ENCODE results near the gene IDUA. TPM values are rescaled to one million over a fixed set of nuclear protein-coding genes. Genes with fewer than 3 reads are reported as not detected.

Gene IDUA
- total RNA-seq, 4 donors from 2014 or later, result 9.7 to 32.3 (median 25.0) TPM

- TF ChIP-seq POLR2A (IDR thresholded peaks at IDR 0.05) (no peak), CTCF (IDR thresholded peaks at IDR 0.05) (no peak)
- no peak for DNase-seq
- no peaks in the 10 kb centered on the region for H3K9me3 ChIP-seq
- no peaks in the 10 kb centered on the region for H3K36me3 ChIP-seq
- H3K4me3 ChIP-seq (replicated peaks in 1 of 3), result no peak overlapping the region
- H3K27ac ChIP-seq, result no peak overlapping the region
- H3K27me3 ChIP-seq, result no peaks in the 10 kb centered on the region
- intact Hi-C loops (cut with DNase I), result no loop called here
- WGBS, 2 donors, result 88 to 93% methylated on average over 13 to 19 of the region's 23 CpGs
- H3K4me1 ChIP-seq, result peaks cover 4 to 17% of the 10 kb centered on the region in 2 donors
Measured at GRCh38 chr4:995311-996026, 8.6 kb downstream of the IDUA start.

- Histone ChIP-seq H3K27me3 (no peaks in the 10 kb centered on the region), H3K4me3 (replicated peaks in 1 of 3) (no peak overlapping the region)
- intact Hi-C loops (cut with DNase I), result no loop called here
Measured at GRCh38 chr4:996030-996996, 9.5 kb downstream of the IDUA start.

GRCh38 chr4:996997-997374 lies 10.1 kb downstream of the IDUA start:
- intact Hi-C loops (cut with DNase I), result no loop called here
- Histone ChIP-seq H3K4me1 (peaks cover 4 to 20% of the 10 kb centered on the region in 2 donors), H3K9me3 (no peaks in the 10 kb centered on the region), H3K36me3 (no peaks in the 10 kb centered on the region), H3K27ac (no peak overlapping the region), H3K4me3 (replicated peaks in 1 of 3) (peak overlapping the region in 1 of 3 donors; percentile 26), H3K27me3 (peaks cover 5% of the 10 kb centered on the region)
- TF ChIP-seq CTCF (IDR thresholded peaks at IDR 0.05), result no peak
- TF ChIP-seq POLR2A (IDR thresholded peaks at IDR 0.05), result no peak
- DNase-seq, result no peak
- 18 to 28% methylated on average over 4 to 7 of the region's 25 CpGs for WGBS, 2 donors

More at GRCh38 chr4:996030-996996, 9.5 kb downstream of the IDUA start:
- no peak for DNase-seq
- Histone ChIP-seq H3K4me1 (peaks cover 4 to 17% of the 10 kb centered on the region in 2 donors), H3K27ac (no peak overlapping the region), H3K9me3 (no peaks in the 10 kb centered on the region), H3K36me3 (no peaks in the 10 kb centered on the region)
- 69 to 77% methylated on average over 13 to 14 of the region's 15 CpGs for WGBS, 2 donors
- no peak for TF ChIP-seq POLR2A (IDR thresholded peaks at IDR 0.05)
- TF ChIP-seq CTCF (IDR thresholded peaks at IDR 0.05), result no peak

- no peak for TF ChIP-seq POLR2A (IDR thresholded peaks at IDR 0.05)
- TF ChIP-seq CTCF (IDR thresholded peaks at IDR 0.05), result no peak
- Histone ChIP-seq H3K9me3 (no peaks in the 10 kb centered on the region), H3K4me1 (peaks cover 10 to 25% of the 10 kb centered on the region in 2 donors), H3K27ac (no peak overlapping the region), H3K36me3 (no peaks in the 10 kb centered on the region), H3K27me3 (peaks cover 9% of the 10 kb centered on the region), H3K4me3 (replicated peaks in 1 of 3) (peak overlapping the region in 1 of 3 donors; percentile 26)
- intact Hi-C loops (cut with DNase I), result no loop called here
- WGBS, 2 donors, result 11% methylated on average over 15 of the region's 68 CpGs; no CpG with 5 or more reads in 1 of the 2 donors
- peak in 1 of 2 donors; percentile 34 for DNase-seq
Measured at GRCh38 chr4:997375-998071, 10.7 kb downstream of the IDUA start.
